ENCODE results near the gene STK35.

The STK35 gene

GRCh38 chr20:2101057-2101864, at the start of gene STK35:
TSS of gene STK35 (plus strand) at chr20:2101827. CDS start at chr20:2101882, 55 bp downstream.
- H3K9me3 ChIP-seq (ENCODE audit: control insufficient read depth, insufficient read depth, low read length), result no peaks in the 10 kb centered on the region
- H3K9ac ChIP-seq (ENCODE audit: low read depth, low read length), result peak within 1 kb of the TSS; percentile 93
- peaks cover 17% of the 10 kb centered on the region; the same call in 1 of the 2 replicates for H3K4me1 ChIP-seq (ENCODE audit: insufficient read depth, low read length)
- H3K36me3 ChIP-seq (ENCODE audit: insufficient read depth, low read length), result no peaks in the 10 kb centered on the region; the same call in 1 of the 2 replicates

GRCh38 chr20:2051946-2052345, 49.7 kb upstream of the STK35 start:
- H3K4me1 ChIP-seq (ENCODE audit: insufficient read depth, low read length), result no peaks in the 10 kb centered on the region

GRCh38 chr20:2052741-2053140, 48.9 kb upstream of the STK35 start:
- no peaks in the 10 kb centered on the region for H3K4me1 ChIP-seq (ENCODE audit: insufficient read depth, low read length)
- no peaks in the 10 kb centered on the region for H3K9me3 ChIP-seq (ENCODE audit: control insufficient read depth, insufficient read depth, low read length)
- no peaks in the 10 kb centered on the region for H3K36me3 ChIP-seq (ENCODE audit: insufficient read depth, low read length)
- H3K9ac ChIP-seq (ENCODE audit: low read depth, low read length), result no peak overlapping the region

More at GRCh38 chr20:2051946-2052345, 49.7 kb upstream of the STK35 start:
- H3K36me3 ChIP-seq (ENCODE audit: insufficient read depth, low read length), result no peaks in the 10 kb centered on the region
- H3K9me3 ChIP-seq (ENCODE audit: control insufficient read depth, insufficient read depth, low read length), result no peaks in the 10 kb centered on the region
- no peak overlapping the region for H3K9ac ChIP-seq (ENCODE audit: low read depth, low read length)

DNA sequence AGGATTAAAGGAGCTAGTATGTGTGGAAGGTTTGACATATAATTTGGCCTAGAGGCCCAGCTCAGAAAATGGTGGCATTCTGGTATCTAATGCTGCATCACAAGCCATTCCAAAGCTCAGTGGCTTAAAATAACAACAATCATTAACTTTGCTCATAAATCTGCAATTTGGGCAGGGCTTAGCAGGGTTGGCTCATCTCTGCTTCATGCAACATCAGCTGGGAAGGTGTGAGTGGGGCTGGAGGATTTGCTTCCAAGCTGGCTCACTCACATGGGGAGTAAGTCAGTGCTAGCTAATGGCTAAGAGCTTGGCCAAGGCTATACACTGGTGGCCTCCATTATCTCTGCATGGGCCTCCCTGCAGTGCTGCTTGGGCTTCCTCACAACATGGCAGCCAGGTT, 48.0 kb upstream of the STK35 start:
- no peak overlapping the region for H3K9ac ChIP-seq (ENCODE audit: low read depth, low read length)
- H3K4me1 ChIP-seq (ENCODE audit: insufficient read depth, low read length), result no peaks in the 10 kb centered on the region
- no peaks in the 10 kb centered on the region for H3K36me3 ChIP-seq (ENCODE audit: insufficient read depth, low read length)
- H3K9me3 ChIP-seq (ENCODE audit: control insufficient read depth, insufficient read depth, low read length), result no peaks in the 10 kb centered on the region

DNA sequence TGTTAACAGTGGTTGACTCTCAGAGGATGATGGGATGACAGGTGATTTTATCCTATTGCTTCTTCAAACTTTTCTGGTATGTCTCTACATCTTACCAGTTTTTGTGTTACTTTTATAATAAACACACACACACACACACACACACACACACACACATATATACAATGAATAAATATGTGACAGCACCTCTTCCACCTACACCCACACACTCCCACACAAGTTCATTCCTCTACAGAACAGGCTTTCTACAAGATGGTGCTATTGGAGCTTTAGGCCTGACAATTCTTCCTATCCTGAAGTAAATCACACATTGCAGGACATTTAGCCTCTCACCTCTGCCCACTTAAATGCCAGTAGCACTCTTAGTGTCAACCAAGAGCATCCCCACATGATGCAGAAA, 46.7 kb upstream of the STK35 start:
- Histone ChIP-seq H3K9ac (ENCODE audit: low read depth, low read length) (no peak overlapping the region), H3K9me3 (ENCODE audit: control insufficient read depth, insufficient read depth, low read length) (no peaks in the 10 kb centered on the region), H3K36me3 (ENCODE audit: insufficient read depth, low read length) (no peaks in the 10 kb centered on the region), H3K4me1 (ENCODE audit: insufficient read depth, low read length) (no peaks in the 10 kb centered on the region)

GRCh38 chr20:2059411-2059810, 42.2 kb upstream of the STK35 start:
- no peaks in the 10 kb centered on the region for H3K36me3 ChIP-seq (ENCODE audit: insufficient read depth, low read length)
- no peaks in the 10 kb centered on the region for H3K9me3 ChIP-seq (ENCODE audit: control insufficient read depth, insufficient read depth, low read length)
- H3K4me1 ChIP-seq (ENCODE audit: insufficient read depth, low read length), result no peaks in the 10 kb centered on the region
- H3K9ac ChIP-seq (ENCODE audit: low read depth, low read length), result no peak overlapping the region

GRCh38 chr20:2065099-2065498, 36.5 kb upstream of the STK35 start:
- H3K9me3 ChIP-seq (ENCODE audit: control insufficient read depth, insufficient read depth, low read length), result no peaks in the 10 kb centered on the region
- H3K4me1 ChIP-seq (ENCODE audit: insufficient read depth, low read length), result no peaks in the 10 kb centered on the region
- H3K36me3 ChIP-seq (ENCODE audit: insufficient read depth, low read length), result no peaks in the 10 kb centered on the region
- H3K9ac ChIP-seq (ENCODE audit: low read depth, low read length), result no peak overlapping the region

GRCh38 chr20:2066461-2067122, 35.0 kb upstream of the STK35 start:
- H3K4me1 ChIP-seq (ENCODE audit: insufficient read depth, low read length), result no peaks in the 10 kb centered on the region
- no peaks in the 10 kb centered on the region for H3K36me3 ChIP-seq (ENCODE audit: insufficient read depth, low read length)
- no peaks in the 10 kb centered on the region for H3K9me3 ChIP-seq (ENCODE audit: control insufficient read depth, insufficient read depth, low read length)
- no peak overlapping the region for H3K9ac ChIP-seq (ENCODE audit: low read depth, low read length)

GRCh38 chr20:2080532-2081224, 20.9 kb upstream of the STK35 start:
- Histone ChIP-seq H3K9ac (ENCODE audit: low read depth, low read length) (no peak overlapping the region), H3K4me1 (ENCODE audit: insufficient read depth, low read length) (no peaks in the 10 kb centered on the region), H3K9me3 (ENCODE audit: control insufficient read depth, insufficient read depth, low read length) (no peaks in the 10 kb centered on the region), H3K36me3 (ENCODE audit: insufficient read depth, low read length) (no peaks in the 10 kb centered on the region)

DNA sequence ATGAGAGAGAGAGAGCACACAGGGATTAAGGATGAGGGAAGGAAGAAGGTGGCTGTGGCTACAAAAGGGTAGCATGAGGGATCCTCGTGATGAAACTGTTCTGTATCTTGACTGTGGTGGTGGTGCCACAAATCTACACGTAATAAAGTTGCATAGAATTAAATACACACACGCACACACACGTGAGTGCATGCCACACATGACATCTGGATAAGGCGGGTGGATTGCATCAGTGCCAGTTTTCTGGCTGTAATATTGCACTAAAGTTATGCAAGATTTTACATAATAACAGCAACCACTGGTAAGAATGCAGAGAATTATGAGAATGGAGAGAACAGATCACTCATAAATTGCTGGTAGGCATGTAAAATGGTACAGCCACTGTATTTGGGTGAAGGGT, 16.9 kb upstream of the STK35 start:
- Histone ChIP-seq H3K4me1 (ENCODE audit: insufficient read depth, low read length) (peaks cover 11% of the 10 kb centered on the region; the same call in 1 of the 2 replicates), H3K36me3 (ENCODE audit: insufficient read depth, low read length) (no peaks in the 10 kb centered on the region), H3K9ac (ENCODE audit: low read depth, low read length) (no peak overlapping the region), H3K9me3 (ENCODE audit: control insufficient read depth, insufficient read depth, low read length) (no peaks in the 10 kb centered on the region)

DNA sequence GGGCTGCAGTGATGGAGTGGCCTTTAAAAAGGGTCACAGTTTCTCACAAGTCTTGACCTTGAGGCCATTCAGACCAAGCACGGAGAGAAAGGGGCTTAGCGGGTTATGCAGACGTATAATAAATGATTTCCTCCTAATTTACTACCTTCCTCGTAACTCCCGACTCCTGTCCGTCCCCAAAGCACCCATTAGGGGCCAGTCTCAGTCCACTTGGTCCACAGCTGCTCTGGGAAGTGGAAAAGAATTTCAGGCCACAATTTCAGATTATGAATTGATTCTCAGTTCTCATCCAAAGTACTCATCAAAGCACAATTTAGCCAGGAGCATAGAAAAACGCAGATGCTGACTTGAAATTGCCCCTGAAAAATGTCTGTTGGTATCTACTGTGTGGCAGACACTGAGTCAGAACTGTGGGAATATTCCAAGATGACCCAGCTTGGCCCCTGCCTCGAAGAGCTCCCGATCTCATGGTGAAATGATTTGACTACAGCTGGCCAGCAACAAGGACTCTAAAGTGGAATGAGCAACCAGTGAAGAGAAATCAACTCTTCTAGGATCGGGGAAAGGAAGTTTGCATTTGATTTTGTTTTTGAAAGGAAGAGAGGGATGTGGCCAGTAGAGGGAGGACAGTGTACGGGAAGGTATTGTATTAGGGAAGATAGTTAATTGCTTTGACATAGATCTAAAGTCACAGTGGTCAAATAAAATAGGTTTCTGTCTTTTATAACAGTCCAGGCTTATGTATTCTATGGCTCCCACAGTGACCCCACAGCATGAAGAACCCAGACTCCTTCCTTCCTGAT, 15.2 kb upstream of the STK35 start:
- Histone ChIP-seq H3K4me1 (ENCODE audit: insufficient read depth, low read length) (peaks cover 11% of the 10 kb centered on the region; the same call in 1 of the 2 replicates), H3K9ac (ENCODE audit: low read depth, low read length) (no peak overlapping the region), H3K36me3 (ENCODE audit: insufficient read depth, low read length) (no peaks in the 10 kb centered on the region), H3K9me3 (ENCODE audit: control insufficient read depth, insufficient read depth, low read length) (no peaks in the 10 kb centered on the region)

DNA sequence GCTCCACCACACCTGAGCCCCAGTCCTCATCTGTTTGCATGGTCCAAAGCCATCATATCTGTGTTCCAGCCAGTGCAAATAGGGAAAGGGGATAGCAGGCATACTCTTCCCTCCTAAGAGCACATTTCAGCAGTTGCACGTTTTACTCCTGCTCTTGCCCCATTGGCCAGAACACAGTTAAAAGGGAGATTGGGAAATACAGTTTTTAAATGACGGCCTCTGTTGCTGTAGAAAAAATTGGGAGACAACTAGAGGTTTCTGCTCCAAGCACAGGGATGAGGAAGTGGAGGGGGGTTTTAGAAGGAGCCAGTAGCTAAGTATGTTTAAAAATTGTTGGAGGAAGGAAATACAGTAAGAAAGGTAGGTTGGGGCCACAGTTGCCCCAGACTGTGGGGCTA, 14.6 kb upstream of the STK35 start:
- Histone ChIP-seq H3K9ac (ENCODE audit: low read depth, low read length) (no peak overlapping the region), H3K36me3 (ENCODE audit: insufficient read depth, low read length) (no peaks in the 10 kb centered on the region), H3K4me1 (ENCODE audit: insufficient read depth, low read length) (peaks cover 11% of the 10 kb centered on the region; the same call in 1 of the 2 replicates), H3K9me3 (ENCODE audit: control insufficient read depth, insufficient read depth, low read length) (no peaks in the 10 kb centered on the region)

DNA sequence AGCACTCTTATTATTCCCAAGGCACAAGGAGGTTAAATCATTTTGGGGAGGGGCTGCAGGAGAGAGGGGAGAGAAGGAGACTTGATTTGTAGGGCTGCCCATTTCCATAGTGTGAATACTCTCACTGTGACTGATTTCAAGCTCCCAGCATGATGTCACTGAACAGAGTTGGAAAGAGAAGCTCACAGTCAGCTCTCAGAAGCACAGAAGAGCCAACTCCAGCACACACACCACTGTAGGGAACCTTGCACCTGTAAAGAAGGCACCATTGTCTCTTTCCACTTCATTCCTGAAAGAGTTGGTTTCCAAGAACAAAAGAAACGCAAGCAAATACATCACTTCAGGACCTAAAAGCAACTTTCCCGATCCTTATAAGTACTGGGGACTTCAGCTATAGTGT, 12.7 kb upstream of the STK35 start:
- H3K9me3 ChIP-seq (ENCODE audit: control insufficient read depth, insufficient read depth, low read length), result no peaks in the 10 kb centered on the region
- no peaks in the 10 kb centered on the region for H3K36me3 ChIP-seq (ENCODE audit: insufficient read depth, low read length)
- H3K4me1 ChIP-seq (ENCODE audit: insufficient read depth, low read length), result peaks cover 11% of the 10 kb centered on the region; the same call in 1 of the 2 replicates
- no peak overlapping the region for H3K9ac ChIP-seq (ENCODE audit: low read depth, low read length)

DNA sequence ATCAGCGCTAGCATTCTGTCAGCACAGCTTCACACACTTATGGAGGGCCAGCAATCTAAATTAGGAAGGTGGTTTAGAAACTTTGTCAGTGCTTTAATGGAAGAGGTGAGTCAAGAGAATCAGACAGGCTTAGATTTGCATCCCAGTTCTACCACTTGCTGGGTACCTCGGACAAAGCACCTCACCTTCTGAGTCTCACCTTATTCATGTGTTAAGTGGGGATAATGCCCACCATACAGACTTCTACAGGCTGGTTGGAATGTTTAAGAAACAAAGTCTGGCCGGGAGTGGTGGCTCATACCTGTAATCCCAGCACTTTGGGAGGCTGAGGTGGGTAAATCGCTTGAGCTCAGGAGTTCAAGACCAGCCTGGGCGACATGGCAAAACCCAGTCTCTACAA, 12.2 kb upstream of the STK35 start:
- Histone ChIP-seq H3K36me3 (ENCODE audit: insufficient read depth, low read length) (no peaks in the 10 kb centered on the region), H3K9ac (ENCODE audit: low read depth, low read length) (no peak overlapping the region), H3K9me3 (ENCODE audit: control insufficient read depth, insufficient read depth, low read length) (no peaks in the 10 kb centered on the region), H3K4me1 (ENCODE audit: insufficient read depth, low read length) (peaks cover 11% of the 10 kb centered on the region; the same call in 1 of the 2 replicates)

Measured in ES-I3 (cell line).